ENCODE results near the gene STARD5.
A peak's percentile ranks its signal among the peaks of the same experiment; 100 is the strongest.

Gene STARD5

DNA sequence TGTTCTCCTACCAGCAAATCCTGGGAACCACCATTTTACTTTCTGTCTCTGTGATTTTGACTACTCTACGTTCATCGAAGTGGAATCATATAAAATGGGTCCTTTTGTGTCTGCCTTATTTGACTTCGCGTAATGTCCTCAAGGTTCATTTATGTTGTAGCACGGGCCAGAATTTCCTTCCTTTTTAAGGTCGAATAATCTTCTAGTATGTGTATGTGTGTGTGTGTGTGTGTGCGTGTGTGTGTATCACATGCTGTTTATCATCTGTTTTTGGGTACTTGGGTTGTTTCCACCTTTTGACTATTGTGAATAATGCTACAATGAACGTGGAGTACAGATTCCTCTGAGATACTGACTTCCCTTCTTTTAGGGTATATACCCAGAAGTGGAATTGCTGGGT lies 35.3 kb downstream of the STARD5 start:
- no peak for DNase-seq

DNA sequence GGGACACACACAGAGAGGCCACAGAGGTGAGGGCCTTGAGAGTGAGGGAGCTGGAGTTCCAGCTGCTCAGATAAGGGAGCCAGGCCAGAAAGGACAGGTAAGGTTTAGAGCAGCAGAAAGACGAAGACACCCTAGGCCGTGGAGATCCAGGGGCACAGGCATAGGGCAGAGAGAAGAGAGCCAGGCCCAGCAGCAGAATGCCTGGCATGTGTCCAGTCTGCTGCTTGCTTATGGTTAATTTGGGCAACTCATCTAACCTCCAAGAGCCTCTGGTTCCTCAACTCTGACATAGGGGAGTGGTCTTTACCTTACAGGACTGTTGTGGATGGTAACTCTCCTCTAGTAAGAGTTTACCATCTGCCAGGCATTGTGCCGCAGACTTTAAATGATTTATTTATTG lies 35.9 kb downstream of the STARD5 start:
- no peak for DNase-seq

DNA sequence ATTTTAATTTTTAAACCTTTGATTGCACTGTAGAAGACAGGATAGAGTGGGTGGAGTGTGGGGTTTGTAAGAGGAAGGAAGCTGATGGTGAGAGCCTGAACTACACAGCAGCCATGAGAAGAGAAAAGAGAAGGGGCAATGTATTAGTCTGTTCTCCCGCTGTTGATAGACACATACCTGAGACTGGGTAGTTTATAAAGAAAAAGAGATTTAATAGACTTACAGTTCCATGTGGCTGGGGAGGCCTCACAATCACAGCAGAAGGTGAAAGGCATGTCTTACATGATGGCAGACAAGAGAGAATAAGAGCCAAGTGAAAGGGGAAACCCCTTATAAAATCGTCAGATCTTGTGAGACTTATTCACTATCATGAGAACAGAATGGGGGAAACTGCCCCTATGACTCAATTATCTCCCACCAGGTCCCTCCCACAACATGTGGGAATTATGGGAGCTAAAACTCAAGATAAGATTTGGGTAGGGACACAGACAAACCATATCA lies 37.3 kb downstream of the STARD5 start:
- no peak for DNase-seq

DNA sequence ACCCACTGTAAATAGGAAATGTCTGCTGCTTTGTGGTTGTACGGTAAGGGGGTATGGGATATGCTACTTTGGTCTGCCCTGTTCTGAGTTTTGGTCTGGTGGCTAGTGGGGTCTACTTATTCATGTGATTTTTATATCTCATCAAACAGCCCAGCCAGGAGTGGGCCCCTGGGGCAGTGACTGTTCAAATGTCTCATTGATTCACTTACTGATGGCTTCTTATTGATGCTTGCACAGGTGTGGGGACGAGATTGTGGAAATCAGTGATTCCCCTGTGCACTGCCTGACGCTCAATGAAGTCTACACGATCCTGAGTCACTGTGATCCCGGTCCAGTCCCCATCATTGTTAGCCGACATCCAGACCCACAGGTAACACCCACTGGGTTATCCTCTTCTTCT lies 38.5 kb downstream of the STARD5 start:
- no peak for DNase-seq

DNA sequence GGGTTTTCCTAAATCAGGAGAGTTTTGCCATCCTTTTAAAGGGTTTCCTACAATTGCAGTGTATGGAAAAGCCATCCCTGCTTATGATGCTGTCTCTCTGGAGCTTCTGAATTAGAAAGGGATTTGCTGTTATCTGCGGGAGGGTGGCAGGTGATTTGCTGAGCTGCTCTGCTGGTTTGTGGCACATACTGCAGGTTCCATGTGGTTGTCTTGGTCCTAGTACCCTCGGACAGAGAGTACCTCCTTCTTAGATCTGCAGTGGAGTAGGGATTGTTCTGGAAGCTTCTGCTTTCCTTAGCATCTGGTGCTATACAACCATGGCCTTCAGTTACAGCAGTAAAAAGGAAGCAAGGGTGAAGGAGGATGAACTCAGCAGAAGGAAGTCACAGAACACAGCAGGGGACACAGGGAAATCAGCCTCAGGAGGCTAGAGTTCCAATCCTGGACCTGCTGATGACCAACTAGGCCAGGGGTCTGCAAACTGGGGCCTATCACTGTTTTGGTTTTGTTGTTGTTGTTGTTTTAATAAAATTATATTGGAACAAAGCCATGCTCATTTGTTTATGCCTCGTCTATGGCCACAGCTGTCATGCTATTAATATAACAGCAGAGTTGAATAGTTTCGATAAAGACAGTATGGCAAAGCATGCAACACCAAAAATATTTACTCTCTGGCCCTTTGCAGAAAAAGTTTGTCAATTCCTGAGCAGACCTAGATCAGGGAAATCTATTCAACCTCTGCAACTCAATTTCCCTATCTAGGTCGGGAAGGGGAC lies 39.5 kb downstream of the STARD5 start:
- DNase-seq: no peak

DNA sequence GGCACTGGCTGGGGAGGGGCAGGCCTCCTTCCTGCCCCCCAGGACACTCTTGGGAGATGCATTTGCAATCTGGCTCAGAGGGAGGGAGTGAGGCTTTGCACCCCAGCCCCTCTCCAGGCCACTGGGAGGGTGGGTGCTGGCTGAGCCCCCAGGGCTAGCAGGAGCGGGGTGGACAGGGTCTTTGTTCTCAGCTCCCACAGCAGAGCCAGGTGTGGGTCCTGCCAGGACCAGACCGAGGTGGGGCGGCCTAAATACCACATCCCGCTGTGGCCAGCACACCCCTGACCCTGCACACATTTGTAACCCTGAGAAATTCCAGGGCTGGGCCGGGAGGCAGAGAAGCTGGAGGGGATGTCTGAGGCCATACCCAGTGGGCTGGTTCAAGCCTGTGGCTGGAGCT lies 41.0 kb downstream of the STARD5 start:
- DNase-seq: no peak

DNA sequence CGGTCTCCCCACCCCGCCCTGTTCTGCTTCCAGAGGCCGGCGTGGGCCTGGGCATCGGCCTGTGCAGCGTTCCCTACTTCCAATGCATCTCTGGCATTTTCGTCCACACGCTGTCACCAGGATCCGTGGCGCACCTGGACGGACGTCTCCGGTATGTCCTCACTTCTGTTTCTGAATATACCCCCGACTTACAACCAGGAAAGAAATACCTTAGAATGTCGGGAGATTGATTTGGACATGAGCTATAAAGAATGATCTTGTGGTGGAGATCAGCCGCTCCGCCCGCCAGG lies 41.4 kb downstream of the STARD5 start:
- DNase-seq: no peak

DNA sequence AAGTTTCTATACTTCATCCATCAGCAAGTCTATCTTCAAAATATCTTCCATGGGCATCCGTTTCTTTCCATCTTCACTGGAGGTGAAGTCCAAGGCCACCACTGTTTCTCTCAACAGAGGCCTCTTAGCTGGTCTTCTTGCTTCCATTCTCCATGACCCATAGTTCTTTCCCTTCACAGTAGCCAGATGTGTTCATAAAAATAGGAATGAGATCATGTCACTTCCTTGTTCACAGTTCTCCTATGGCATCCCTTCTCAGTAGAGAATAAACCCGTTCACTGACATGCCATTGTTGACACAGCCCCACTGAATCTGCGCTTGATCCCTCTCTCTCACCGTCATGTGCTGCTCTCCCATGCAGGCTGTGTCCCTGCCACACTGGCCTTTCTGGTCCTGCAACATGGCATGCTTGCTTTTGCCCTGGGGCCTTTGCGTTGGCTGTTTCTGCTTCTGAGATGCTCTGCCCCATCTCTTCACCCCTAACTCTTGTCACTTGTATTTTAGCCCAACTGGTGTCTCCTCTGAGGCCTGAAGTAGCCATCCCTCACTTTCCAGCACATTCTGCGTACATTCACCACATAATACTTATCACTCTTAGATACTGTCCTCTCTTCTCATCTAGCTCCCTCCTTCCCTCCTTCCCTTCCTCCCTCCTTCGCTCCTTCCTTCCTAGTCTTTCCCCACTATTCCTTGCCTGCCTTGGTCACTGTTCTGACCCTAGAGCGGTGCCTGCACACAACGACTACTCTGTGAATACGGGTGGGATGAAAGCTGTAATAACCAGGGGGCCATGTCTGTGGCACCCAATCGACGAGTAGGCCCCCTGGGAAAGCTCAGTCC lies 42.0 kb downstream of the STARD5 start:
- no peak for DNase-seq

DNA sequence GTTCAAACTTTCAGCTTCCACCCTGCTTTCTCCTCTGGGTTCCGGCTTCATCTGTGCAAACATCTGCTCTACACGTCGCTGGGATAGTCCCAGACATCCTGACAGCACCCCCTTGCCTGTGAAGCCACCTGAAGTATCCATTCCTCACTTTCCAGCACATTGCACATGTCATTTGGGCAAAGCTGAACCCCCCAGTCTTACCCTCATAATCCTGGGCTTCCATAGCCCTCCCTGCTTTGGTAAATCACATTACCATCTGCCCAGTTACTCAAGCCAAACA lies 42.5 kb downstream of the STARD5 start:
- no peak for DNase-seq

DNA sequence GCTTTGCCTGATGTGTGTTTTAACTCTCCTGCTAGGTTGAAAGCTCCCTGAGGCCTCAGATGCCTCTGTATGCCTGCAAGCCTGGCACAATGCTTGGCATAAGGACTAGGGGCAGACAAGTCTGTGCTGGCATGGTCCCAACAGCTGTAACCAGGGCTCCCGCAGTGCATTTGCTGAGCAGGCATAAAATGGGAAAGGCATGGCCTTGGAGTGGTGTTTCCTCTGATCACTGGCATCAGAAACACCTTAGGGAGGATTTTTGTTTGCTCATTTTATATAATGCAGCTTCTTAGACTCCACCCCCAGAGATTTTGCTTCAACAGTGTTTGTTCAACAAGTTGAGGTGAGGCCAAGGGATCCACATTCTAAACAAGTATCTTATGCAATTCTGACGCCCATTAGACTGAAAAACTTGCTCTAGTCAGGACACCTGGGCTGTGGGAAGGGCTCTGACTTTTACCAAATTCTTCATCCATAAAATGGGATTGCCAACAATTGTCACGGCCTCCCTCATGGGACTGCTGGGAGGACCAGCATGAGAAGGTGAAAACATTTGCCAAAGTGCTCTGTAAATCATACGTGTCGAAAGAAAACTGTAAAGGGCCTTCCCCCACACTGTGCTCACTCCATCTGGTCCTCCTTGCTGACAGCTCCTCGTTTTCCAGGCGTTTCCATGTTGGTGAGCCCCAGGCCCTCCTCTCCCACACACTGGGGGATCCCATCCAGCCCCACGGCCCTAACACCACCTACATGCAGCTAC lies 43.1 kb downstream of the STARD5 start:
- DNase-seq: no peak

DNA sequence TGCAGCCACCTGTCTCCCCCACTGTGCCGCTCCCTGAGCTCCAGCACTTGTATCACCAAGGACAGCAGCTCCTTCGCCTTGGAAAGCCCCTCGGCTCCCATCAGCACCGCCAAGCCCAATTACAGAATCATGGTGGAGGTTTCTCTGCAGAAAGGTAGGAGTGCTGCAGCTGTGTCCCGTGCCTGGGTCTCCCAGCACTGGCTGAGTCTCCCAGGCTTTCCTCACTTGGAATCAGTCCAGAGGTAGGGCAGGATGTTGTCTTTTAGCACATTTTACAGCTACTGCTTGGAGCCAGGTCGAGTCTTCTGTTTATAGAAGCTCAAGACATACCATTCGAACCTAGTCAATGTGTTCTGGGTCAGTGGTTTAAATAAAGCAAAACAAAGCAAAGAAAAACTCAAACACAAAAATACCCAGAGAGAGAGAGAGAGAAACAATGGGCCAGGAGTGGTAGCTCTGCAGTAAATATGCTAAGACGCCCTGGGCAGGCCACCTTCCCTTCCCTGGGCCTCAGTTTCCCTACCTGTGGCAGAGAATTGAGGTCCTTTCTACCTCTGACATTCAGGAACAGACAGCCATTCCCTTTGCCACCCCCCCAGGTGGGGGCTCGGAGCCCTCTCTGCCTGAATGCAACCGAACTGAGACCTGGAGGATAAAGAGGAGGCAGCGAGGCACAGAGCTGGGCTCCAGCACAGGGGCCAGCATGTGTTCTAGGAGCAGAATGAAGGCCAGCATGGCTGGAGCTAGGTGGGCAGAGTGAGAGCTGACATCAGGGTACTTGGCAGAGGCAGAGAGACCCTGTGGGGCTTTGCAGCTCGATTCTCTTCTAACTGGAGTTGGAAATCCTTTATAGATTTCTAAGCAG lies 44.1 kb downstream of the STARD5 start:
- no peak for DNase-seq

DNA sequence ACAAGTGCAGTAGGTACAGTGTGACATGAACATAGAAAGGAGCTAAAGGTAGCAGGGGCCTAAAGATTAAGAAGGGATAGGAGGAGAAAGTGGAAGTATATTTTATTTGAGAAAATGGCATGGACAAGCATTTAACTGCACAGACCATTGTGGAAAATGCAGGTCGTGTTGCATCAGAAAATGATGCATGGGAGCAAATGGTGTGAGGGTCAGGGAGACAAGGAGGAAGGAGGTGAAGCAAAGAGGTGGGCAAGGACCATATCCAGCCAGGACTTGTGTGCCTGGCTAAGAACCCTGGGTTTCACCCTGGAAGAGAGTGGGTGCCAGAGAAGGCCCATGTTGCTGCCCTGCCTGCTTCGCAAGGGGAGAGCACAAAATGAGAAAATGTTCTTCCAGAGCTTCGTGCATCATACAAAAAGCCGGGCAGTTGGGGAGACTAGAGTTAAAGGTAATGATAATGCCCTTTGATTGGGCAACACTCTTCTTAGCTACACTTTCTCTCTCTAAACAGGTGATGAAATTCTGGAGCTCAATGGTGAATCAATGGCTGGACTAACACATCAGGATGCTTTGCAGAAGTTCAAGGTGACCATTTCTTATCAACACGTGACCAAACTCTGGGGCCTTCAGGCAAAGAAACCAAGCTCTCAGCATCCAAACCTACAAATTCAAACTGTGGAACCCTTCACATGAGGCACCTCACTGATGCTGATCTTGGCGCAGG lies 45.5 kb downstream of the STARD5 start:
- DNase-seq: no peak

DNA sequence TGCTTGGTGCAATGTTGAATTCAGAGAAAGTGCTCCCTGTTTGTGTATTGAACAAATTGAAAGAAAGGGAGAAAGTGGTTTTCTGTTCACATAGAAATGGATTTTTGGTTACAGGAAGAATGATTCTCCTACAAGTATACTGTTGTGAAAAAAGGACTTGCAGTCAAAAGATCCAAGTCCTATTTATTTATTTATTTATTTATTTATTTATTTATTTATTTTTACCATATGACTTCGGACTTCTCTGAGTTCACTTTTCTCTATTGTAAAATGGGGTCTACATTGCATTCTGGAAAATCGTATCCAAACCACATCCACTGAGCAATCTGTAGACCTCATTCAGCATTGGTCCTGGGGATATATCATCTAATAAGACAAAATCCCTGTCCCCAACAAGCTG lies 46.1 kb downstream of the STARD5 start:
- no peak for DNase-seq

DNA sequence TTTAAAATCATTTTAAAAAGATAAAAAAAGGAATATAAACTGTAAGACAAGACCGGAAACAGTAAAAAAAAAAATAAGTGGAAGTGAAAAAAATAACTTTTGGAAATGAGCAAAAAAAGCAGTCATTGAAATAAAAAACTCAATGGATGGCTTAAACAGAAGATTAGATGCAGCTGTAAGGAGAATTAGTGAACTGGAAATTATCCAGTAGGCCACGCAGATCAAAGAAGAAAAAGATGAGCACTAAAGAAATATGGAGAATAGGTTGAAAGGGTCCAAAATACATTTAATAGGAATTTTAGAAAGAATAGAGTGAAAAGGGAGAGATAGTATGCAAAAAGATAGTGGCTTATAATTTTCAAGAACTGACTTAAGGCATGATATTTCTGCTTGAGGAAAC lies 47.0 kb downstream of the STARD5 start:
- DNase-seq: no peak

DNA sequence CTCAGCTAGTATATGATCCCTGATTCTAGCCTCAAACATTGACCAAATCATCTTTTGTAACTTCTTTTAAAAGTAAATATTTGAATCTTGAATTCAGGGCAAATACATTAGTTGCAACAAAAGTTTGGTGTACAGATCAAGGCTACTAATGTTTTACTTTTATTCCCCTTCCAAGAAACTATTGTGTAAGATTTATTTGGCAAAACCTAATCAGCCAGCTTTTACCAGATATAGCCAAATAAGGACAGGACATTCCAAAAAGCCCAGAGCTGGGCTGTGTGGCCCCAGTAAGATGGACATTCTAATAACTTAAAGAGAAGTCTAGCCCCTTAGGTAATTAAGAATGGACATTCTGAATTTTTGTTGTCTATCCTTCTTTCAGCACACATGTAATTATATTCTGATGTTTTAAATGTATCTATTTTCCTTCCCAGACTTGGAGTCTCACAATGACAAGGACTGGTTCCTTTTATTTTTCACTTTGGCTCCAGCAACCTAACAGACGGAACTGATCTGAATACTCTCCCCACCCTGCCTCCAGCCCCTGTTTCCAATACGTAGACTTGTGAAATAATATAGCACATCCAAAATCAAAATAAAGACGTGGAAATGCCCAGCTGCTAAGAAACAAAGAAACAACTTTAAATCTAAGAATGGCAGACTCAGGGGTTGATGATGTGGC lies 48.1 kb downstream of the STARD5 start:
- DNase-seq: no peak

DNA sequence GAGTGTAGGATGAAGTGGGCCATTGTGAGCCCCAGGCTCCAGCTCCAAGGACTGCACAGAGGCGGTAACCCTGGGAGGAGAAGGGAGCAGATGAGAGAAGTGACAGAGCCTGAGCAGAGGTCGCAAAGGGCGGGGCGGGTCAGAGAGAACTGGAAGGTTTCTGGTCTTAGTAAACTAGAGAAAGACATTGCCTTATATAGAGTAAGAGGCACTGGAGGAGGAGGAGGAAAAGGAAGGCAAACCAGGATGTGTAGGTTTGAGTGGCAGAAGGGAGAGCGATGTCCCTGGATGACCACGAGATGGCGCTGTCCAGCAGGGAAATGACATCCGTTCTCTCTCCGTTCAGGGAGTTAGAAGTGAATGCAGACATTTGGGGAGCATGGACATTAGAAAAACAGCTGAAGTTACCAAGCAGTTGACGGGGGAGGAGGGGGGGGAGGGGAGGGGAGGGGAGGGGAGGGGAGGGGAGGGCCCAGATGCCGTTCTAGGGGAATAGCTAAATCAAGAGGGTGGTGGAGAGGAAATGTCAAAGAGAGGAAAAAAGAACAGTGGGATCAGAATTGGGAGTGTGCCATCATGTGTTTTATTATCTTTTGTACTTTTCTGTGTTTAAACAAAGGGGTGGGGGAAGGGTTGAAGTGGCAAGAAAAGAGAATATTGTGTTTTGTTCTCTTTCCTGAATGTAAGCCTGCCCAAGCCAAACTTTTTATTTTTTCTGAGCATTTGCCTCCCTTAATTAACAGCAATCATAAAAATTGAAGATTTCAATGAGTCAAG lies 48.8 kb downstream of the STARD5 start:
- DNase-seq: peak; percentile 71

DNA sequence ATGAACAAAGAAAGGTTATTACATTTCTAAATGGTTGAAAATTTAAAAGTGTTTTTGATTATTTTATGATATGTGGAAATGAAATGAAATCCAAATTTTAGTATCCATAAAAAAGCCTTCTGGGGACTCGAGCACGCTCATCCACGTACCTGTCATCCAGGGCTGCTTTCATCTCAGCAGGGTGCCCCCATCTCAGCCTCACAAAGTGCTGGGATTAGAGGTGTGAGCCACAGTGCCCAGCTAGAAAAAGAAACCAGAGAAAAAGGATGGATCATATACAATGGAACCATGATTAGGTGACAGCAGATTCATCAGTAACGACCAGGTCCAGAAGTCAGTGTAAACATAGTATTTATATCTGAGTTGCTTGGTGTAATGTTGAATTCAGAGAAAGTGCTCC lies 49.7 kb downstream of the STARD5 start:
- DNase-seq: no peak

DNA sequence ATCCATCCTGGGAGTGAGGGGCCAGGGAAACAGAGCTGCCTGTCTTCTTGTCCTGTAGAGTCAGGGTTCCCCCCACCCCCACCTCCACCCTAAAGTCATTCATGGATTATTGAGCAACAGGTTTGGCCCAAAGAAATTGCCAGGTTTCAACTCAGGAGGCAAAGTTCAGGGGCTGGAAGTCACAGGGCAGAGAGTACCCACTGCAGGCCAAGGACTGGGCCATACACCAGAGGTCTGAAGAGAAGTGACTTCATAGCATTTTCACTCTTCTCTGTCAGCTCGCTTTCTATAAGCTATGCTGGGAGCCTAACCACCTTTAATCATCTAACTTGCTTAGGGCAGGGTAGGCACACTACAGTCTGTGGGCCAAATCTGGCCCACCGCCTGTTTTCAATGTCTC lies 50.1 kb downstream of the STARD5 start:
- no peak for DNase-seq

DNA sequence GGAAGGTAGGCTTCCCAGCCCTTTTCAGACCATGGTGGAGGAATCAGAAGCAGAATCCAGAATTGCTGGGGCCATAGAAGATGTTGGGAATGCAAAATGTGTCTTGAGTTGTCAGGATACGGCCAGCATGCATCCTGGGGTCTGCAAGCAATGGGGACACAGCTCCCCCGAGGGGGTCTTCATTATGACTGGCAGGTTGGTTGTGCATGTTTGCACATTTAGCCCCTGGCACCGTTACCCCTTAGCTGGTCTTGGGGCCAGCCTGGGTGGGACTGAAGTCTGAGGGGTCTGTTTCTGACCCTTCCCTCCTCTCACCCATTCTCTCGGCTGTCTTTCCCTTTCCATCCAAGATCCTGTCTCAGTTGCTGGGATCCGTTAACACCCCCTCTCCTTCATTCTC lies 50.7 kb downstream of the STARD5 start:
- no peak for DNase-seq

DNA sequence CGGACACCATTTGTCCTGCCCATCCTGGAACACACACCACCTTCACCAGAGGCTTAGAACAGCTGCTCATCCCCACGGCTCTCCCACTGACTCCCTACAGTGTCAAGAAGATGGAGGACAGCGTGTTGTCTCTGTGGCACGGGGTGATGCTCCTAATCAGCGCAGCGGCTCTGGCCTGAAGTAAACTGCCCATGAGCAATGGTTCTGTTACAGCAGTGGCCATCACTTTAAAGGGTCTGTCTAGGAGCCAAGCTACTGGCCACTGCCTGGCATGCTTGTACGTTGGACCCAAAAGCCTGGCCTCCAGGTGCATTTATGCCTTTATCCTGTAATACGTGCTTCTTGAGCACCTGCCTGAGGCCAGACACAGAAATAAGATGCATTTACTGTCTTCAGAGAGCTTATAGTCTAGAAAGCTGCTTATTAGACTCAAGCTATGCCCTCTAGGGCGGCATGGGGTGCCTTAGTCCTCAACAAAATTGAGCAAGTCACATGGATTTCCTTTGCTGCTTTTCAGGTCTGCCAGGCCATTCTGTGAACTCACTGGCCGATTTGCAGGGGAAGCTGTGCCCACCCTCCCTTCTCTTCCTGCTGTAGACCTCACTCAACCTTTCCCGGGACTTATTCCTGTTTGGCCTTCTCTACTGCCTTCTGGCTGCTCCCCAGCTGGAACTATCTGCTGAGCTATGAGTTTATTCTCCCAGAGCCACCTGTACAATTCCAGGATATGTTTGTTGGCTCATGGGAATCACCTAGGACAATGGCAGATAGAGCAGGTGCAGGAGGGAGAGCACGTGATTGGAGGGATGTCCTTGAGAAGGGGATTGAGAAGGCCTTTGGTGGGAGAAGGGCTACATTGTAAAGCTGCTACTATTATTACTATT lies 51.9 kb downstream of the STARD5 start:
- no peak for DNase-seq
